Endothelial cell (in vitro differentiated cells): ENCODE measurements around the gene PAPSS2. TPM values are rescaled to one million over a fixed set of nuclear protein-coding genes. Genes with fewer than 3 reads are reported as not detected.
A peak's percentile ranks its signal among the peaks of the same experiment; 100 is the strongest.

Experiments used
- DNase-seq: peaks from one replicate; pipeline ENCODE4 v3.0.0; 2021; ENCODE audit warnings: low spot score
- H3K27ac Mint-ChIP-seq: one replicate; pipeline ENCODE4 v1.8.0; 2021; ENCODE audit warnings: mixed read lengths, inconsistent platforms; ENCODE audit not compliant: unreplicated experiment
- H3K27me3 Mint-ChIP-seq: one replicate; pipeline ENCODE4 v1.8.0; 2021; ENCODE audit warnings: mild to moderate bottlenecking, moderate library complexity, mixed read lengths, inconsistent platforms; ENCODE audit not compliant: unreplicated experiment
- H3K36me3 Mint-ChIP-seq: one replicate; pipeline ENCODE4 v1.8.0; 2021; ENCODE audit warnings: mild to moderate bottlenecking, low read depth, mixed read lengths, inconsistent platforms; ENCODE audit not compliant: unreplicated experiment
- H3K4me1 Mint-ChIP-seq: one replicate; pipeline ENCODE4 v1.8.0; 2021; ENCODE audit warnings: mild to moderate bottlenecking, mixed read lengths, inconsistent platforms; ENCODE audit not compliant: unreplicated experiment
- H3K4me3 Mint-ChIP-seq: one replicate; pipeline ENCODE4 v1.8.0; 2021; ENCODE audit warnings: mild to moderate bottlenecking, mixed read lengths, inconsistent platforms; ENCODE audit not compliant: unreplicated experiment
- H3K9me3 Mint-ChIP-seq: one replicate; pipeline ENCODE4 v1.8.0; 2021; ENCODE audit warnings: mixed read lengths, inconsistent platforms; ENCODE audit not compliant: unreplicated experiment
- total RNA-seq: library from RNA; stranded (reverse); fragmentation: NEBNext Ultra II Directional; extraction: Animal tissue kit (Norgen Biotek cat#: 25700); gene quantifications from one replicate; pipeline ENCODE4 v1.2.1, GENCODE V29; 2021; ENCODE audit not compliant: unreplicated experiment
- TF ChIP-seq, protein P1 (sequence below): fragments of 200-600 bp; sonication (generic); IDR thresholded peaks from one replicate; pipeline ENCODE4 v1.5.0; 2021; ENCODE audit warnings: antibody characterized with exemption; ENCODE audit not compliant: unreplicated experiment

Gene PAPSS2
- total RNA-seq, 1 donor from 2014 or later, result 31.0 TPM

DNA sequence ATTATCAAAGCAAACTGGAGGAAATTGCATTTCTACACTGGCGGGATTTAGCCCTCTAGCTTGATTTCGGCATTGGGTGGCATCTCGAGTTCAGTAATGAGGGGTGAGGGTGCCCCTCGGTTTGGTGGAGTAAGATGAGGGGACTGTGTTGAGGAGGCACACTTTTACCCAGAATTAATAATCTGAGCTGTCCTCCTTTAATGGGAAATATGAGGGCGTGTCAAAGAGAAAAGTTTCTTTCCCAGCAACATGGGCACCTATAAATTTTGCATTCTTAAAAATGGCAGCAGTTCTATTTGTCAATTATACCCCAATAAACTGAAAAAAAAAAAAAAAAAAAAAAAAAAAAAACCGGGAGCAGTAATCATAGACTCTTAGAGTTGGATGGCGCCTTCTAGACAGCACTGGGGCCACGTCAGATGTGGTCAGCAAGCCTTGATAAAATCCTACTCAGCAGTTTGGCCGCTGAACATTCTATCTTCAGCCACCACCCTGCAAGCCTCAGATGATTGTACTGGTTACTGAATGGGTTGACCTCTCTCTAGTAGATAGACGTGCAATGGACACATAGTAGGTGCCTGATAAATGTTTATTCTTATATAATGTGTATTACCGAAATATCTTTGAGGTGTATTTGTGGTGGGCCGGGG is 931 bp downstream of the PAPSS2 start:
- H3K27ac Mint-ChIP-seq, result peak overlapping the region; percentile 81
- peaks cover 7% of the 10 kb centered on the region for H3K27me3 Mint-ChIP-seq
- H3K9me3 Mint-ChIP-seq, result no peaks in the 10 kb centered on the region
- peak overlapping the region; percentile 97 for H3K4me3 Mint-ChIP-seq
- TF ChIP-seq, protein P1, sequence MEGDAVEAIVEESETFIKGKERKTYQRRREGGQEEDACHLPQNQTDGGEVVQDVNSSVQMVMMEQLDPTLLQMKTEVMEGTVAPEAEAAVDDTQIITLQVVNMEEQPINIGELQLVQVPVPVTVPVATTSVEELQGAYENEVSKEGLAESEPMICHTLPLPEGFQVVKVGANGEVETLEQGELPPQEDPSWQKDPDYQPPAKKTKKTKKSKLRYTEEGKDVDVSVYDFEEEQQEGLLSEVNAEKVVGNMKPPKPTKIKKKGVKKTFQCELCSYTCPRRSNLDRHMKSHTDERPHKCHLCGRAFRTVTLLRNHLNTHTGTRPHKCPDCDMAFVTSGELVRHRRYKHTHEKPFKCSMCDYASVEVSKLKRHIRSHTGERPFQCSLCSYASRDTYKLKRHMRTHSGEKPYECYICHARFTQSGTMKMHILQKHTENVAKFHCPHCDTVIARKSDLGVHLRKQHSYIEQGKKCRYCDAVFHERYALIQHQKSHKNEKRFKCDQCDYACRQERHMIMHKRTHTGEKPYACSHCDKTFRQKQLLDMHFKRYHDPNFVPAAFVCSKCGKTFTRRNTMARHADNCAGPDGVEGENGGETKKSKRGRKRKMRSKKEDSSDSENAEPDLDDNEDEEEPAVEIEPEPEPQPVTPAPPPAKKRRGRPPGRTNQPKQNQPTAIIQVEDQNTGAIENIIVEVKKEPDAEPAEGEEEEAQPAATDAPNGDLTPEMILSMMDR, result no peak
- peaks cover 35% of the 10 kb centered on the region for H3K4me1 Mint-ChIP-seq
- no peaks in the 10 kb centered on the region for H3K36me3 Mint-ChIP-seq
- no peak for DNase-seq

DNA sequence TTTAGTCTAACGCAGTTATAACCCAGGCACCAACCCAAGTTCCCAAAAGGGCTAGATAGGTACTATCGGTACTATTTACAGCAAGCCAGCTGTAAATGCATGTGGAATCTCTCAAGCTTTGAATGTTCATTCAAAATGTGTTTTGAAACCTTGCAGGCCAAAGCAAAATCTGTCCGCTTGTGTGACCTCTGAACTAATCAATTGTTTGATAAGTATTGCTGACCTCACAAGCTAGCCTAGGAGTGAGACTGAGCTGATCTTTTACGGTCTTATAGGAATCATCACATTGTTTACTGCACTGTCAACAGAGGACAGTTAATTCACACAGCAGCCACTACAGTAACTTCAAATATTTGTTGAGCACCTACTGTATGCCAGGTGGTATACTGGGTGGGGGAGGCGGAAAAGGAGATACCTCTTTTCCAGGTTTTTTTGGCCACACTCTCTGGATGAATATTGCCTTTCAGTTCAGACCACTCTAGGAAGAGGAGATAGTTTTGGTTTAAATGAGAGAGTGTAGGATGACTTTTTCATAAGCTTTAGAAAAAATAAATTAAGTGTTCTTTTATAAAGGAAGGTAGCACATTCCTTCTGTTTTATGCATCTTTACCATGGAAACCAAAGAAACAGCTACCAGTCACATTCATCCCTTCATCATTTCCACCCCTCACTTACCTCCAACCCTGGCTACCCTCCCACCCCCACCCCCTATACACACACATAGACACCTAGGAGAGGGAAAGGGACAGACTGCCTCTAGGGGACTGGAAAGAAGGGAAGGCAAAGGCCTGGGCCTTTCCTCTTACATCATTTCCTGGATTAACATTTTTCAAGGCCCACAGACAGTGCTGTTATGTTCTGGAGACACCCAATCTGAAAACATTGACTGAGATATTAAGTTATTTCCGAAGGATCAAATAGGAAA is 2.4 kb downstream of the PAPSS2 start:
- no peak for DNase-seq

DNA sequence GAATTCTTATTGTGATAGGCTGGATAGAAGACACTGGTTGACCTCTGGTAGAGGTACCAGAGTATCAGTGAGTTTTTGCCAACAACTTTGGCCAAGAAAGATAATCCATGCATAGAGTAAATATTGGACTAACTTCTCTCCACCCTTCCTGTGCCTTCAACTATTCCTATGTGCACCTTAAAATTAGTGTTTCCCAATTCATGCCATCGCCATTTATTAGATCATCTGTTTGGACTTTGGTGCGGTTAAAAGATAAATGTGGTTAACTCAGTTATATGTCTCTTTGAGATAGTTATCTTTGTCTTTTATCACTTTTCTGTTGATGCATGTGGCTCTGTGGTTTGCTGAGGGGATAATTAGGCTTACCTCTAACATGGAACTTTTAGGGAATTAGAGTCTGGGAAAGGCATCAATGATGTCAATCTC is 4.6 kb downstream of the PAPSS2 start:
- no peak overlapping the region for H3K27ac Mint-ChIP-seq
- H3K36me3 Mint-ChIP-seq, result no peaks in the 10 kb centered on the region

More for the DNA sequence above, 2.4 kb downstream of the PAPSS2 start:
- H3K36me3 Mint-ChIP-seq, result no peaks in the 10 kb centered on the region
- TF ChIP-seq, protein P1, result no peak
- peaks cover 35% of the 10 kb centered on the region for H3K4me1 Mint-ChIP-seq
- H3K27ac Mint-ChIP-seq, result peak overlapping the region; percentile 87
- no peaks in the 10 kb centered on the region for H3K9me3 Mint-ChIP-seq
- H3K27me3 Mint-ChIP-seq, result peaks cover 7% of the 10 kb centered on the region
- H3K4me3 Mint-ChIP-seq, result no peak overlapping the region

DNA sequence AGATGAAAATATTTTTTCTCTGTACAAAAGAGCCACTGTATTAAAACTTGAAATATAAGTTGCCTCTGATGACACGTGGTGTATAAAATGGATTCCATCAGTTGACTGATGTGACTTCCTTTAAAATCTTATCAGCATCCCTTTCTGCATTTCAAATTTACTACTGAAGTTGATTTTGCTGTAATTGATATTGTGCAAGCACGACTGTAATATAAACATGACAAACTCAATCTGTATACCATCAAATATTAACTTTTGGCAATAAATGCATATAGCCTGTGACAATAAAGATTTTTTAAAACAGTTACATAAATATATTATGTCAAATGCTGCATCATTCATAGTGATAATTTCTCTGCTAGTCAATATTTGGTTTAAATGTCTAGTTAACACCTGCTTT is 7.8 kb downstream of the PAPSS2 start:
- no peak overlapping the region for H3K27ac Mint-ChIP-seq
- H3K4me3 Mint-ChIP-seq, result no peak overlapping the region

More for the DNA sequence above, 4.6 kb downstream of the PAPSS2 start:
- Mint-ChIP-seq H3K4me1 (peaks cover 28% of the 10 kb centered on the region), H3K9me3 (no peaks in the 10 kb centered on the region), H3K27me3 (peaks cover 3% of the 10 kb centered on the region), H3K4me3 (no peak overlapping the region)
- DNase-seq, result no peak
- TF ChIP-seq, protein P1, result no peak

More for the DNA sequence above, 7.8 kb downstream of the PAPSS2 start:
- peaks cover 9% of the 10 kb centered on the region for H3K4me1 Mint-ChIP-seq
- H3K36me3 Mint-ChIP-seq, result no peaks in the 10 kb centered on the region
- H3K9me3 Mint-ChIP-seq, result no peaks in the 10 kb centered on the region
- H3K27me3 Mint-ChIP-seq, result no peaks in the 10 kb centered on the region
- TF ChIP-seq, protein P1, result no peak
- DNase-seq, result no peak
